Mucosa of gallbladder (tissue), 1 donor: ENCODE results near the gene CUX1. TPM values are rescaled to one million over a fixed set of nuclear protein-coding genes. Genes with fewer than 3 reads are reported as not detected.
A peak's percentile ranks its signal among the peaks of the same experiment; 100 is the strongest.

Source experiments
- DNase-seq: peaks from one replicate; pipeline ENCODE4 v3.0.0-alpha.2; 2020; ENCODE audit warnings: low spot score
- total RNA-seq: library from RNA; stranded (reverse); gene quantifications from one replicate; pipeline ENCODE4 v1.2.1, GENCODE V29; 2021
- donor health status: DM: no; HTN: no; CAD: no.

Gene CUX1
- total RNA-seq, 1 donor from 2014 or later, result 129 TPM

- no peak for DNase-seq
Observed at GRCh38 chr7:102236102-102236501, 418.7 kb downstream of the CUX1 start.

DNA sequence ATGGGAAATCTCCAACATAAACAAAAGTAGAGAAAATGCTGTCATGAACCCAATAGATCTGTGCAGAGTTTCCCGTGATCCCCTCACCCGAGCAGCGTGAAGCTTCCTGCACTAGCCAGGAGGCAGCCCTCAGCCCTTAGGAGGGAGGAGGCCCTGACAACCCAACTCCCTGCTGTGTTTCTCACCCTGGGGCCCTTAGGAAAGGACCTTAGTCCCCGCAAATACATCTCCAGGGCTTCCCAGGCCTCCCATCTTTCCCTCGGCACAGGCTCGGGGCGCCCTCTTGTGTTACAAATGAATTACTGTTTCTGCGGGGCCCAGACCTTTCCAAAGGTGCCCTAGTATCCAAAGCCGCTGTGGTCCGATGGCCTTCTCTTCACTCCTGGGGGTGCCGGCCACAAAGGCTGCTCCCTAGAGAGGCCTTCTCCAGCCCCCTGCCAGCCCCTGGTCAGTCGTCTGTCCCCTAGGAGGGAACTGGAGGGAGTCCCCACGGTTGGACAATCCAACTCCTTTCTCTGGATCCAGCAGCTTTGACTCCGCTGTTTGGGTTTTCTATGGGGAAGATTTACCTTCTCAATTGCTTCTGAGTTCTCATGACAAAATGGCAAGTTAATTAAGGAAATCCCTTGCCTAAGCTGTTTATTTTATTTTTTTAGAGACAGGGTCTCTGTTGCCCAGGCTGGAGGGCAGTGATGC lies 419.3 kb downstream of the CUX1 start:
- peak; percentile 44 for DNase-seq

DNA sequence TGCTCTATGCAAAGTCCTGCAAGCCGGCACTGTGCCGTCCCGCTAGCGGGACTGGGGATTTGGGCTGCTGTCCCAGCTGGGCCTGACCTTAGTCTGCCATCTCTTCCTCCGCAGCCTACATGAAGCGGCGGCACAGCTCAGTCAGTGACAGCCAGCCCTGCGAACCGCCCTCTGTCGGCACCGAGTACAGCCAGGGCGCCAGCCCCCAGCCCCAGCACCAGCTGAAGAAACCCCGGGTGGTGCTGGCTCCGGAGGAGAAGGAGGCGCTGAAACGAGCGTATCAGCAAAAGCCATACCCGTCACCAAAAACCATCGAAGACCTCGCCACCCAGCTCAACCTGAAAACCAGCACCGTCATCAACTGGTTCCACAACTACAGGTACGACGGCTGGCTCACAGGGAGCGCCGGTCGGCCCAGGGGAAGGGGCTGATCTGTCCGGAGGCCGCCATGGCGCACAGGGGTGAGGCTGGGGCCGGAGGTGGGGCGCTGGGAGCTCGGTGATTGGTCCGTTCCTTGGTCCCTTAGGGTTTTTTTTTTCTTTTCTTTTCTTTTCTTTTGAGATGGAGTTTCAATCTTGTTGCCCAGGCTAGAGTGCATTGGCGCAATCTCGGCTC lies 421.9 kb downstream of the CUX1 start:
- no peak for DNase-seq

DNA sequence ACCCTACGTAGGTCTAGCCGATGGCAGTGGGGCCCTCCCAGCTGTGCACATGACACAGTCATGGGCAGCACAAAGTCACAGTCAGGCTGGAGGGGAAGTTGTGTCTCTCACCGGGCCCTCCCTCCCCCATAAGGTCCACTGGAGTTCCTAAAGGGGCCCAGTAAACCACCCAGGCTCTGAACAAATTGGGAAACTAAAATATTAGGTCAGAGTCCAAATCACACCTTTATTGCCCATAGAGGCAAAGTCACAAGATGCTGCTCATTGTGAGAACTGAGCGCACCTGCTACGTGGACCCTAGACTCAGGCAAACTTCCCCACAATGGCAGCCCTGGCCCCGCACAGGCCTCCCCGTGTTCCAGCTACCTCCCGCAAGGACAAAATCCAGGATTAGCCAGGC lies 424.0 kb downstream of the CUX1 start:
- DNase-seq, result no peak

DNA sequence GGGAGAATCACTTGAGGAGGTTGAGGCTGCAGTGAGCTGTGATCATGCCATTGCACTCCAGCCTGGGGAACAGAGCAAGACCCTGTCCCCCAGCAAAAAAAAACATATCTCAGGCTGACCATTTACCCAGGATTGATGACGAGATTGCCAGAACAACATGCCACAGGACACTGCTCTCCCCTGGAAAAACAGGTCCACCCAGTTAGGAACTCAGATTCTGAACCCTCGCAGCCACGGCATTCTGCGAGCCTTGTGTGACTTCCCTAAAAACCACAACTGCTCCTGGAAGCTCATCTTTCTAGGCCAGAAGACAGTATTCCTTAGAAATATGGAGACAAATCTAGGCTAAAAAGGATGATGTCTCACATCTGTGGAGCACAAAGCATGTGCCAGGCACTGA lies 427.2 kb downstream of the CUX1 start:
- DNase-seq, result no peak

- DNase-seq, result no peak
Observed at GRCh38 chr7:102248081-102248455, 430.6 kb downstream of the CUX1 start.

DNA sequence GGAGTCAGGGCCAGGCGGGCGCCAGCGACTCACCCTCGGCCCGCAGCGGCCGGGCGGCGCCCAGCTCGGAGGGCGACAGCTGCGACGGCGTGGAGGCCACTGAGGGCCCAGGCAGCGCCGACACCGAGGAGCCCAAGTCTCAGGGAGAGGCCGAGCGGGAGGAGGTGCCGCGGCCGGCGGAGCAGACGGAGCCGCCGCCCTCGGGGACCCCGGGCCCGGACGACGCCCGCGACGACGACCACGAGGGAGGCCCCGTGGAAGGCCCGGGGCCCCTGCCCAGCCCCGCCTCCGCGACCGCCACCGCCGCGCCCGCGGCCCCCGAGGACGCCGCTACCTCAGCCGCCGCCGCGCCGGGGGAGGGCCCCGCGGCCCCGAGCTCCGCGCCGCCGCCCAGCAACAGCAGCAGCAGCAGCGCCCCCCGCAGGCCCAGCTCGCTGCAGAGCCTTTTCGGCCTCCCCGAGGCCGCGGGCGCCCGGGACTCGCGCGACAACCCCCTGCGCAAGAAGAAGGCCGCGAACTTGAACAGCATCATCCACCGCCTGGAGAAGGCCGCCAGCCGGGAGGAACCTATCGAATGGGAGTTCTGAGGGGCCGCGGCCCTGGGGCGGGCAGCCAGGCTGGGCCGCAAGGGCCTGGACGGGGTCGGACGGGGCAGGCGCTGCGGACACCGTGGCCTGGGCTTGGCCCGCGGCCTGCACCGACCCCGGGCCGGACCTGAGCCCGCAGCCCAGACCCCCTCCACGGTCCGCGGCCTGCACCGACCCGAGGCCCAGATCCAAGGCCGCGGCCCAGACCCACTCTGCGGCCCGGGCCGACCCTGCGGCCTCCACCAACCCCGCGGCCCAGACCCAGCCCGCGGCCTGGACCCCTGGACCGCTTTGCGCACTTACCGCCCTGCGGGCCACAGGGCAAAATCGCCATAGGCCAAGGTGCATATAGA lies 431.3 kb downstream of the CUX1 start:
- DNase-seq, result no peak

DNA sequence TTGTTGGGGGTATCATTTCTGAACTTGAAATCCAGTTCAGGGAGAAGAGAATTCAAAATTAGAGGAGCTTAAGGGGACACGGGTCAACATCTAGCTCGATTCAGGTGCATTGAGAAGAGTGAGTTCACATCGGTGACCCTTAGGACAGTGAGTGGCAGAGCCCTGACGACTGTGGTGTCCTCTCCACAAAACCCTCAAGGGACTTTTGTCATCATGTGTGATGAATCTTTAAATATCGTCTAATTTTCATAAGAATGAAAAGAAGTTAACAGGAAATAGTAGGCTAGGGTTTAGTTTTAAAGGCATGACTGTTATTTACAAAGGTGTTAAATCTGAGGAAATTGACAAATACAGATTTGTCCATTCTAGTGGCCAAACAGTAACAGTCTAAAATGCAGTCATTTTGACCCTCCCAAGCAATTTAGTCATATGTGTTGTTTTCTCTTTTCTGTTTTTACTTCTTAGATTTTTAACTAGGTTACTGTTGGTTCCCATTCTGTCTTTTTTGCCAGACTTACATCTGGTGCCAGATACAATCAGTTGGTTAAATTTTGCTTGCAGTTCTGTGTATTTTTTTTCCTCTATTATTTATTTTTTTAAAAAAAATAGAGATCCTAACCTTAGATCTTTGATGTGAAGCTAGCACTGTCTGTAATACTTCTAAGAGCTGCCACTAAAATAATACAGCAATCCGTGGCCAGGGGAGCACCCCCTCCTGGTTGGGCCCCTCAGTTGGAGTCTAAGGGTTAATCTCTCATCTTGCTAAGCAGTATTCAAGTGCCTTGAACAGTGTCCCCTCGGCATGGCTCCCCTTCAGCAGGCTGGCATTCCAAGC lies 434.3 kb downstream of the CUX1 start:
- no peak for DNase-seq

DNA sequence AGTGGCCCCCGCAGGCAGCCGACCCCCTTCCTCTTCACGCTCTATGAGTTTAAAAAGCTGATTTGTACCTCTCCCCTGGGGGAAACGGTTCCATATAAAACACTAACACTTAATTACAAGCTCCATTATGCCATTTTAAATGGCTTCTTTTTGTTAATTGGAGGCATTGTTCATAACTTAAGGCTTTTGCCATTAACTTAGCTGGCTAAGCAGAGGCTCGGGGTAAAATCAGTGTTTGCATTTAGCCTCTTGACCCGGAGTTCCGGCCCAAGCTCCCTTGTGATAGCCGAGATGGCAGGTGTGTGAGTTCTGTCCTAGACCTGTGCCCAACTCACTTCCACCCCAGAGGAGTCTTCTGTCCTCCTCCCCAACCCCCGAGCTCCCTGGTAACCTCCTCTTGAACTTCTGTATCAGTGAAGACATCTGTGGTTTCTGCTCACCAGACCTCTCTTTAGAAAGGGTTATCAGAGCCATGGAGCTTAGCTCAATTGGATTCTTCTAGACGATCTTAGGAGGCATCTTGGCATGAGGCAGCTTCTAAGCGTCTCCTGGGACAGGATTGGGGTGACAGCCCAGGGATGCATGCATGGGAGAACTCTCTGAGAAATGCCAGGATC lies 435.0 kb downstream of the CUX1 start:
- no peak for DNase-seq

DNA sequence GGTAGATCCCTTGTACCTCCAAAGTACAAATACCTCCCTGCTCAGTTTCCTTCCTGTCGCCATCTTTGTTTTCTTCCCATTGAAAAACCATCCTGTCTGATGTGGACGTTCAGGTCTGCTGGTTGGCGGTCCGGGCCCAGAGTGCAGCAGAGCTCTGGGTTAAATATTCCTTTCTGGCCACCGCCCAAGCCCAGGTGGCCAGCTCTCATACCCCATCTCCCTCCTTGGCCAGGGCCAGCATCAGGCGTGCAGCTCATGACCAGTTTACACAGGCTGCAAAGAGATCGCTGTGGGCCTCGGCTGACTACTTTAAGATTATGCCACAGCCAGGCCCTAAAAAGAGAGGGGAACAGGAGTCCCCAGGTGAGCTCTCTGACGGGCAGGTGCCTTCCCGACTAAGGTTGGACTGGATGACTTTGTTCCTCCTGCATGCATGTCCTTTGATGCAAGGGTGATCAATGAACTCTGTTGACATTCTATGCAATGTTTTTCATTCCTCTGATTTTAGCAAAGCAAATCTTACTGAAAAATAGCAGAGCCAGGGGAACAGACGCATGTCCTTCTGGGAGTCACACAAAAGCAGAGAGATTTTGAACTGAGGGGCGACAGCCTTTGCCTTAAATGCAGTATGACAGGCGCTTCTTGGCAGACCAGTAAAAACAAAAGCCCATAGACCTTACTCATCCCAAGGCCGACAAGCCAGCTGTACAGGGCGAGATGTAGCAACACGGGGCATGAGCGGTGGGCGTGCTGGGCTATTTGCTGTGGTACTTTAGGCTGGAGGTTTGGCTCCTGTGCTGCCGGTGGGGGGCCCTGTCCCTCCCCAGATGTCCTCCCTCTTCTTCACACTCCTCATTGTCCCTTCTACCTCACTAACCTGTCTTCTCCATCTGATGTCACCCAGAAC lies 435.9 kb downstream of the CUX1 start:
- DNase-seq, result no peak

DNA sequence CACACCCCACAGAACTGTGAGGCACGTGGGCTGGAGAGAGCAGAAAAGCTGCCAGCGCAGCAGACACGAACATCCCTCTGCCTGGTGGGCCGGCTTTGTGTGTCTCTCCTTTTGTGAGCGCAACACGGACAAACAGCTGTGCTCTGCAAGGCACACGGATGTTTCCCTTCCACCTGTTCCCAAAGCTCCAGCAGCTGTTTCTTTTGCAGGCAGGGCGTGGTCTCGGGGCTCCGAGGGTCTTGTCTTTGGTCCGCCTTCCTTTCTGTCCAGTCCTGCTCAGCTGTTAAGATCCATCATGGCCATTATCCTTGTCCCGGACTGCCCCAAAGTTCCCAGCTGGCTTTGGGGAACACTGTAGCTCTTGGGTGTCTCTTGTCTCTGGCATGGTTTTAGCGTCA lies 436.5 kb downstream of the CUX1 start:
- no peak for DNase-seq

DNA sequence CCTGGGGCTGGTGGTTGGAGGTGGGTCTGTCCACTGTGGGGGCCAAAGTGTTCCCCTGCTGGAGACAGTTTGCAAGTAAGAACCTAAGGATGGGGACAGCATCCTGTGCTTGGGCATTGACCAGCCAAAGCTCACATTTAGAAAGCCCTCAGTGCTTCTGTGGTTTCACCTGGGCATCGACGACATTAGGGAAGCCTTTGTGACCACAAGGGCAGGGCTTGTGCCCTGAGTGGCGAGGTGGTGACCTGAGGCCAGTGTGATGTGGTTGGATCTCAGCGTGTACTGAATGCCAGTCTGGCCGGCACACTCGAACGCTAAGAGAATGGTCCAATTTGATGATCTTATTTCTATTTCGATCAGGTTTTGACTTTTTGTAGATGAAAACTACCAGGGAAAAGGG lies 437.1 kb downstream of the CUX1 start:
- DNase-seq, result no peak

- DNase-seq, result no peak
Observed at GRCh38 chr7:102255501-102255900, 438.1 kb downstream of the CUX1 start.

- DNase-seq, result no peak
Observed at GRCh38 chr7:102255916-102256315, 438.5 kb downstream of the CUX1 start.

GRCh38 chr7:102258073-102258748 lies 440.8 kb downstream of the CUX1 start:
- no peak for DNase-seq

GRCh38 chr7:102258749-102259107 lies 441.3 kb downstream of the CUX1 start:
- no peak for DNase-seq

DNA sequence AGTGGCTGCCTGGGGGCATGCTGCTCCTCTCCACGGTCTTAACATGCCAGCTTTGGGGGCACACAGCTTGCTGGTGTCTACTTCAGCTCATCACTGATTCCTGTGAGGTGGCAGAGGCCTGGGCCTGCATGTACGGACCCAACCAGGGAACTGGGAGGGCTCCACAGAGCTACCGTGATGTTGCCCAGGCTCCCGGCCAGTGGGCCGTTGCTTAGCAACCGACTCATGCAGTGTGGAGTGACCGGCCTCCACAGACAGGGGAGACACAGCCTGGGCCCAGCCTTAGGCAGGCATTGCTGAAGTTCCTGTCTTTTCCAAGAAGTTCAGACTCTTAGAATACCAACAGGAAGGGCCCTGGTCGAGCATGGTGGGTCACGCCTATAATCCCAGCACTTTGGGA lies 443.4 kb downstream of the CUX1 start:
- DNase-seq, result peak; percentile 41

DNA sequence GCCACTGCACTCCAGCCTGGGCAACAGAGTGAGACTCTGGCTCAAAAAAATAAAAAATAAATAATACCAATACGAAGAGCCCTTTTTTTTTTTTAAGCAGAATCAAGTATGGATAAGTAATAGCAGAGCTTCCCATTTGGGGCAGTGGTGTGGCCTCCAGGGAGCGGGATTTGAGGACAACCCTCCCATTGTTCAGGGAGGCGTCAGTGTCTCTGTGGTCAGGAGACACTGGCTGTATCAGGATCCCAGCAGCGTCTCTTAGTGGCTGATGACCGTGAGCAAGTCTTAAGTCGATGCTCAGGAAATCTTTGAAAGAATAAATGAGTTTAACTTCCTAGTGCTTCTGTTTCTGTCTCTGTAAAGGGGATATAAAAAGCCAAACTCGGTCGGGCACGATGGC lies 444.0 kb downstream of the CUX1 start:
- no peak for DNase-seq

DNA sequence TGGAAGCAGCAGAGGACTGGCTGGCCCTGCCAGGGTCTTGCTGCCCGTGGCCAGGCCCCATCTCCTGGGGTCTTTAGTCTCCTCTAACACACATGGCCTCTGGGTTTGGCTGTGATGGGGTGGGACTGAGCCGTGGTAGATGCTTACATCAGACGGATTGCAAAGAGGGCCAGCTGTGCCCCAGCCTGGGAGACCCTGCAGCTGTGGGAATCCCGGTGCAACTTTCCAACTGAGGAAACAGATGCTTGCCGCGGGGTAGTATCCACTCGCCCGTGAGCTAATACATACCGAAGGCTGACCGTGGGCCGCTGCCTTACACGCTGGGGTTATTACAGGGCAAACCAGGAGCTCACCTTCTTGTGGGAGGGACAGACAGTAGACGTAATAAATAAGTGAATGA lies 445.1 kb downstream of the CUX1 start:
- no peak for DNase-seq

DNA sequence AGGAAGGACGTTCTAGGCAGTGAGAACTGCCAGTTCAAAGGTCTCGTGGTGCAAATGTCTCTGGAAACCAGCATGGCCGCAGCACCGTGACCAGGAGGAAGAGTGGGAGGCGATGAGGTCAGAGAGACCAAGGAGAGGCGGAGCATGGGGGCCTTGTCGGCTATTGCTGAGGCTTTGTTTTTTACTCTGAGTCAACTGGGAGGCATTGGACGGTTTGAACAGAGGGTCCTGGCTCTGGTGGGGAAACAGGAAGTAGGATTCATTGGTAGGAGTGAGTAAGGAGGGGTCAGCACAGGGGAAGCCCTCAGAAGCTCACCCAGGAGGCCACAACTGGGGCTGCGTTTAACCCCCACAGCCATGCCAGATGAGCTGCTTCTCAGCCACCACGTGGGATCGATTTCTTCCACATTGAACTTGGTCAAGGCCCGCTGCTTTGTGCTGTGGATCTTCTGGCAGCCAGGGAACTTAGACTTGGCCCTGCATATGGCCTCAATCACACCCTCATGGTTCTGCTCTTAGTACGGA lies 447.0 kb downstream of the CUX1 start:
- DNase-seq, result no peak
